Stomach (tissue), 9 donors: ENCODE results near the gene SPTBN5. TPM values are rescaled to one million over a fixed set of nuclear protein-coding genes. Genes with fewer than 3 reads are reported as not detected.

Experiments
- DNase-seq, 2 donors: peaks; one replicate each; pipeline versions ENCODE4 v3.0.0 to v3.0.0-alpha.2; 2013 to 2019
- H3K27ac ChIP-seq, 5 donors: fragments of 200-600 bp in 4 of 5; sonication (generic) in 4 of 5; one replicate each; pipeline ENCODE4 v1.5.1; 2013 to 2019; ENCODE audit warnings: mild to moderate bottlenecking in 1 of 5, moderate library complexity in 1 of 5
- H3K27me3 ChIP-seq, 3 donors: fragments of 200-600 bp; sonication (generic); one replicate each; pipeline ENCODE4 v1.5.1; 2017 to 2019; ENCODE audit warnings: mixed run types in 1 of 3
- H3K36me3 ChIP-seq, 4 donors: fragments of 200-600 bp; sonication (generic); 1 replicate in 3 of 4; 2 replicates in 1 of 4; pipeline ENCODE4 v1.5.1; 2016 to 2019
- H3K4me1 ChIP-seq, 4 donors: fragments of 200-600 bp; sonication (generic); one replicate each; pipeline ENCODE4 v1.5.1; 2016 to 2019
- H3K4me3 ChIP-seq, 4 donors: fragments of 200-600 bp; sonication (generic) in 3 of 4; one replicate each; pipeline ENCODE4 v1.5.1; 2016 to 2019; ENCODE audit warnings: mild to moderate bottlenecking in 1 of 4
- H3K9me3 ChIP-seq, 4 donors: fragments of 200-600 bp; sonication (generic); one replicate each; pipeline ENCODE4 v1.5.1; 2016 to 2019
- EP300 ChIP-seq: sonication (generic); formaldehyde crosslinking; IDR thresholded peaks from one replicate; pipeline ENCODE4 v1.6.1; 2017; ENCODE audit warnings: antibody characterized with exemption
- POLR2A ChIP-seq, 4 donors: fragments of 450-650 bp; IDR thresholded peaks; one replicate each; pipeline ENCODE4 v1.6.1; 2016; ENCODE audit warnings: antibody characterized with exemption in 4 of 4, control low read depth in 2 of 4, mild to moderate bottlenecking in 1 of 4, moderate library complexity in 1 of 4
- POLR2AphosphoS5 ChIP-seq, 3 donors: sonication (generic); formaldehyde crosslinking; IDR thresholded peaks; one replicate each; pipeline ENCODE4 v1.6.1; 2016; ENCODE audit warnings: antibody characterized with exemption in 3 of 3
- WGBS, 5 donors: extraction: QIAGEN DNeasy Blood & Tissue Kit in 3 of 5; methylation state at CpG; one replicate each; pipeline versions ENCODE4 v1.1.5 to v1.1.7; 2013 to 2018; 5-methylcytosine and 5-hydroxymethylcytosine counted together
- intact Hi-C: fragments of 100-400 bp; cut with DNase I; formaldehyde crosslinking; loops from one replicate; pipeline ENCODE4 v1.15.1; 2023; ENCODE audit warnings: low total_unique reads
- polyA plus RNA-seq, 3 donors: library from polyadenylated mRNA; stranded (reverse); fragments of 200-250 nt; gene quantifications; one replicate each; pipeline ENCODE4 v1.2.3, GENCODE V29; 2013
- total RNA-seq, 5 donors: library from RNA; depleted of rRNA; stranded (reverse); fragments of >200 nt; gene quantifications; one replicate each; pipeline versions ENCODE4 v1.1.0 to v1.2.3, GENCODE V29; 2014 to 2016
- TF ChIP-seq, protein P1 (sequence below), 7 experiments: fragments of 450-650 bp in 4 of 7; fragments of 200-600 bp in 3 of 7; sonication (generic) in 3 of 7; IDR thresholded peaks; one replicate each; pipeline ENCODE4 v1.5.1; 2016 to 2019; ENCODE audit warnings: antibody characterized with exemption in 7 of 7, control low read depth in 2 of 7, mild to moderate bottlenecking in 1 of 7
- donor health status: healthy with polysubstance abuse.
- donor health status: Bipolar disorder and iron deficiency.
- donor health status: healthy.

The SPTBN5 gene
- total and polyA plus RNA-seq, 8 donors, result 0.29 to 4.9 (median 2.6) TPM; not detected in 1

DNA sequence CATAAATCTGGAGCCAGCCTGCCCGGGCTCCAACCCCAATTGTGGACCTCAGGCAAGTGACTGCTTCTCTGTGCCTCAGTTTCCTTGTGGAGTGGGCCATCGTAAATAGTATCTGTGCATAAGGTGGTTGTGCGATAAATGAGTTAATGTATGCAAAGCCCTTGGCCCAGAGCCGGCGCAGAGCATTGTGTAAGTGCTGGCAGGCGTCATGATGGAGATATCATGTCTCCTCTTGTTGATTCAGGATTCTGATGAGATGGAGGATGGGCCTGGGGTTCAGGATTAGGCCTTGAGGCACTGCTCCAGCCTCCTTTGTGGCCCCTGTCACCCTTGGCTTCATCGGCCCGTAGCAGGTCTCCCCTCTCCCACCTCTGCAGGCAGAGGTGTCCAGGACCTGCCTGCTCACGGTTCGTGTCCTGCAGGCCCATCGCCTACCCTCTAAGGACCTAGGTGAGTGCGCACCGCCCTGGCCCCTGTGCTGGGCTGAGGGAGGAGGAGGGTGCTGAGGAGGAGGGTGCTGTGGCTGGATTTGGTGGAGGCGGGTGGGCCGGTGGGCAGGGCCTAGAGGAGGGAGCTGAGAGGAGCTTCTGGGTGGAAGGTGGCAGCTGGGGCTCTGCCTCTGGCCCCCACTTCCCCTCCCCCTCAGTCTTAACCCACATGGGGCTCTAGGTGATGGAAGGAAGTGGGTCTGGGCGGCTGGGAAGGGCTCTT lies 53.9 kb downstream of the SPTBN5 start:
- TF ChIP-seq POLR2A (IDR thresholded peaks at IDR 0.05), result no peak
- no peak for TF ChIP-seq EP300
- no peak for TF ChIP-seq POLR2AphosphoS5 (IDR thresholded peaks at IDR 0.05)
- TF ChIP-seq, protein P1, sequence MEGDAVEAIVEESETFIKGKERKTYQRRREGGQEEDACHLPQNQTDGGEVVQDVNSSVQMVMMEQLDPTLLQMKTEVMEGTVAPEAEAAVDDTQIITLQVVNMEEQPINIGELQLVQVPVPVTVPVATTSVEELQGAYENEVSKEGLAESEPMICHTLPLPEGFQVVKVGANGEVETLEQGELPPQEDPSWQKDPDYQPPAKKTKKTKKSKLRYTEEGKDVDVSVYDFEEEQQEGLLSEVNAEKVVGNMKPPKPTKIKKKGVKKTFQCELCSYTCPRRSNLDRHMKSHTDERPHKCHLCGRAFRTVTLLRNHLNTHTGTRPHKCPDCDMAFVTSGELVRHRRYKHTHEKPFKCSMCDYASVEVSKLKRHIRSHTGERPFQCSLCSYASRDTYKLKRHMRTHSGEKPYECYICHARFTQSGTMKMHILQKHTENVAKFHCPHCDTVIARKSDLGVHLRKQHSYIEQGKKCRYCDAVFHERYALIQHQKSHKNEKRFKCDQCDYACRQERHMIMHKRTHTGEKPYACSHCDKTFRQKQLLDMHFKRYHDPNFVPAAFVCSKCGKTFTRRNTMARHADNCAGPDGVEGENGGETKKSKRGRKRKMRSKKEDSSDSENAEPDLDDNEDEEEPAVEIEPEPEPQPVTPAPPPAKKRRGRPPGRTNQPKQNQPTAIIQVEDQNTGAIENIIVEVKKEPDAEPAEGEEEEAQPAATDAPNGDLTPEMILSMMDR (IDR thresholded peaks at IDR 0.05), result no peak
- peaks cover 0 to 15% (median 11%) of the 10 kb centered on the region in 4 donors for H3K4me1 ChIP-seq
- H3K9me3 ChIP-seq, result no peaks in the 10 kb centered on the region
- no peak overlapping the region for H3K4me3 ChIP-seq
- peaks cover 24 to 79% (median 74%) of the 10 kb centered on the region in 4 donors for H3K36me3 ChIP-seq
- no peak overlapping the region for H3K27ac ChIP-seq
- 90 to 97% (median 94%) methylated on average over 13 to 16 of the region's 16 CpGs for WGBS, 5 donors
- intact Hi-C loops, result no loop called here
- DNase-seq, result no peak
- no peaks in the 10 kb centered on the region for H3K27me3 ChIP-seq

DNA sequence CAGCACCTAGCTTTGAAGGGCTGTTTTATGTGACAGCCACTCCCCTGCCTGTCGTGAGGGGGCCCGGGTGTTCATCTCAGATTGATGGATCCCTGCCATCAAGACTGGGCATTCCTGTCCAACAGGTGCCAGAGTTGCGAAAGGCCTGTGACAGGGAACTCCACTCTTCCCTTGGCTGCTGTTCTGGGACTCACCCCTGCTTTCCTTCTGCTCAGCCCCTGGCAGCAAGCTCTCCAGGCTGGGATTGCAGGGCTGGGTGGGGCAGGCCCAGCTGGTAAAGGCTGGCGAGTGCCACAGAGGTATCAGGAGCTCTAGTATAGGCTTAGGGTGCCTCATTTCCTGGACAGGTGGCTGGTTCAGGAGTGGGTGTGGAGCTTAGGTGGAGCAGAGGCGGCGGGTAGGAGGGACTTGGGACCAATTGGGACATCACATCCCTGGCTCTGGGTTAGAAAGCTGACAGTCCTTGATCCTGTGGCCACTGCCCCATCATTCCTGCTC lies 55.4 kb downstream of the SPTBN5 start, which contains the start of gene PLA2G4B:
Gene PLA2G4B, plus strand, starts transcription at position 448 of the 498 bp plus-strand sequence. CDS start 67 bp downstream, outside the sequence.
- DNase-seq, result peak; percentile 82 to 87
- TF ChIP-seq, protein P1 (IDR thresholded peaks at IDR 0.05), result no peak
- TF ChIP-seq POLR2A (IDR thresholded peaks at IDR 0.05), result no peak
- TF ChIP-seq POLR2AphosphoS5 (IDR thresholded peaks at IDR 0.05), result peak in 2 of 3 donors; percentile 13 to 38
- TF ChIP-seq EP300, result no peak
- Histone ChIP-seq H3K27me3 (no peaks in the 10 kb centered on the region), H3K36me3 (peaks cover 16 to 73% (median 63%) of the 10 kb centered on the region in 4 donors), H3K9me3 (no peaks in the 10 kb centered on the region), H3K4me1 (peaks cover 0 to 15% (median 11%) of the 10 kb centered on the region in 4 donors), H3K27ac (peak within 1 kb of the TSS in 4 of 5 donors; percentile 10 to 27 (median 20)), H3K4me3 (no peak within 1 kb of the TSS)
- intact Hi-C loops, result no loop called here
- WGBS, 5 donors, result 38 to 64% (median 47%) methylated on average over 5 to 6 of the region's 6 CpGs

DNA sequence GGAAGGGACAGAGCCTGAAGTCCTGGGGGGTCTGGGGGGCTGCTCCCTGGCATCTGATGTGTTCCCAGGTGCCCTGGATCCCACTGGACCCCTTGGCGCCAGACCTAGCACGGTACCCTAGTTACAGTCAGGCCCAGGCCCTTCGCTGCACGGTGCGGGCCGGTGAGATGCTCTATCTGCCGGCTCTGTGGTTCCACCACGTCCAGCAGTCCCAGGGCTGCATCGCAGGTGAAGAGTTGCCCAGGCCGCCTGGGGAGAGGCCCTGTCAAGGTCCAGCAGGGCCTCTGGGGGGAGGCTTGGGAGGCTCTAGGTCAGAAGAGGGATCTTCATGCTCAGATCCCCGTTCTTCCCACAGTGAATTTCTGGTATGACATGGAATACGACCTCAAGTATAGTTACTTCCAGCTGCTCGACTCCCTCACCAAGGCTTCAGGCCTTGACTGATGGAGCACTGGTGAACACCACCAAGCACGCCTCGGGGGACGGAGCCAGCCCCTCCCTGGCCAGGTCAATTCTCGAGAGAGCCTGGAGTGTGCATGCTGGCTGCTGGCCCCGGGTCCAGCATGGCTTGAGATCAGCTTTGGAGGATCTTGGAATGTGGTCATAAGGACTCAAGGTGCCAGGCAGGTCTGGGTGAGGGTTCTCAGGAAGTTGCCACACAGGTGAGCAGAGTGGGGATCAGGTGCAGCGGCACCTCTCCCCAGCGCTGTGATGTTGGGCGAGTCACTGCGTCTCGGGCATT lies 57.0 kb downstream of the SPTBN5 start:
- no peaks in the 10 kb centered on the region for H3K9me3 ChIP-seq
- no peak for DNase-seq
- no peaks in the 10 kb centered on the region for H3K27me3 ChIP-seq
- H3K27ac ChIP-seq, result no peak overlapping the region
- intact Hi-C loops, result no loop called here
- H3K4me3 ChIP-seq, result no peak overlapping the region
- peaks cover 12 to 68% (median 58%) of the 10 kb centered on the region in 4 donors for H3K36me3 ChIP-seq
- WGBS, 5 donors, result 90 to 96% (median 93%) methylated on average over 6 to 23 of the region's 23 CpGs
- H3K4me1 ChIP-seq, result peaks cover 0 to 26% (median 17%) of the 10 kb centered on the region in 4 donors
- TF ChIP-seq POLR2AphosphoS5 (IDR thresholded peaks at IDR 0.05) (no peak), EP300 (no peak), POLR2A (IDR thresholded peaks at IDR 0.05) (no peak)
- TF ChIP-seq, protein P1 (IDR thresholded peaks at IDR 0.05), result no peak

DNA sequence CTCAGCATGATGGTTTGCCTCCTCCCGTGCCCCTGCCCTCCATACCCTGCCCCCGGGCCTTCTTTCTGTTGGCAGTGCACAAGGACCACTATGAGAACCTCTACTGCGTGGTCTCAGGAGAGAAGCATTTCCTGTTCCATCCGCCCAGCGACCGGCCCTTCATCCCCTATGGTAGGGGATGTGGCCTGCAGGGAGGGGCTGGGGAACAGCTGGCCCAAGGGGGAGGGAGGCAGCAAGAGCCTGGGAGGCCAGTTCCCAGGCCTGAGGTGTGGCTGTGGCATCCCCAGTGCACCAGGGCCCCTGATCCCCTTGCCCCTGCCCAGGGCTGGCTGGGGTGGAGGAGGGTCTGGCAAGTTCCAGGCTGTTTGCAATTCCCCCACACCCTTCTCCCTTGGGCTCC lies 57.8 kb downstream of the SPTBN5 start:
- no peak overlapping the region for H3K27ac ChIP-seq
- H3K36me3 ChIP-seq, result peaks cover 11 to 68% (median 56%) of the 10 kb centered on the region in 4 donors
- H3K4me3 ChIP-seq, result no peak overlapping the region
- no peak for TF ChIP-seq EP300
- TF ChIP-seq, protein P1 (IDR thresholded peaks at IDR 0.05), result no peak
- TF ChIP-seq POLR2A (IDR thresholded peaks at IDR 0.05), result no peak
- TF ChIP-seq POLR2AphosphoS5 (IDR thresholded peaks at IDR 0.05), result no peak
- DNase-seq, result no peak
- H3K4me1 ChIP-seq, result peaks cover 0 to 30% (median 18%) of the 10 kb centered on the region in 4 donors
- no peaks in the 10 kb centered on the region for H3K9me3 ChIP-seq
- no peaks in the 10 kb centered on the region for H3K27me3 ChIP-seq
- WGBS, 5 donors, result 73 to 85% (median 82%) methylated on average over 6 of the region's 6 CpGs
- intact Hi-C loops, result no loop called here
